ENCODE data around the gene SEC14L3.
A peak's percentile ranks its signal among the peaks of the same experiment; 100 is the strongest.

SEC14L3 gene

DNA sequence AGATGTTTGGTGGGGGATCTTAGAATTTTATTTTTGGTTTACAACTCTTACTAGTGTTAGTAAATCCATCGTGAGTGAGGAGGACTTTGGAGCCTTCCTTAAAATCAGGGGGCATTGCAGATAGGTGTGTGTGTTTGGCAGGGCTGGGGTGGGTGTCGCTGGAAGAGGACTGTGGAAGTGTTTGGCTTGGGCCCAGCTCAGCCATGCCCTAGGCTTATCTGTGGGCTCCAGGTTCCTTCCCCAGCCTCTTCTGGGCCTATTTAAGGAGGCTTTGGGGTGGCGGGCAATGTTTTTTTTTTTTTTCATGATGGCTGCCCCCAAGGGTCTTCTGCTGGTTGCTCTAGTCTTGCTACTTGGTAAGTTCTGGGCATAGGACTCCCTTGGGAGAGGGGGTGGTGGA lies 24.2 kb downstream of the SEC14L3 start:
- no peak for DNase-seq (ENCODE audit: low read depth)
- no peak overlapping the region for H3K4me3 ChIP-seq (ENCODE audit: low read depth, low read length)
- TF ChIP-seq, protein P1, sequence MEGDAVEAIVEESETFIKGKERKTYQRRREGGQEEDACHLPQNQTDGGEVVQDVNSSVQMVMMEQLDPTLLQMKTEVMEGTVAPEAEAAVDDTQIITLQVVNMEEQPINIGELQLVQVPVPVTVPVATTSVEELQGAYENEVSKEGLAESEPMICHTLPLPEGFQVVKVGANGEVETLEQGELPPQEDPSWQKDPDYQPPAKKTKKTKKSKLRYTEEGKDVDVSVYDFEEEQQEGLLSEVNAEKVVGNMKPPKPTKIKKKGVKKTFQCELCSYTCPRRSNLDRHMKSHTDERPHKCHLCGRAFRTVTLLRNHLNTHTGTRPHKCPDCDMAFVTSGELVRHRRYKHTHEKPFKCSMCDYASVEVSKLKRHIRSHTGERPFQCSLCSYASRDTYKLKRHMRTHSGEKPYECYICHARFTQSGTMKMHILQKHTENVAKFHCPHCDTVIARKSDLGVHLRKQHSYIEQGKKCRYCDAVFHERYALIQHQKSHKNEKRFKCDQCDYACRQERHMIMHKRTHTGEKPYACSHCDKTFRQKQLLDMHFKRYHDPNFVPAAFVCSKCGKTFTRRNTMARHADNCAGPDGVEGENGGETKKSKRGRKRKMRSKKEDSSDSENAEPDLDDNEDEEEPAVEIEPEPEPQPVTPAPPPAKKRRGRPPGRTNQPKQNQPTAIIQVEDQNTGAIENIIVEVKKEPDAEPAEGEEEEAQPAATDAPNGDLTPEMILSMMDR (IDR thresholded peaks at IDR 0.05; ENCODE audit: control insufficient read depth, extremely low read depth, insufficient read depth) = no peak

GRCh38 chr22:30445438-30446145 lies 26.2 kb downstream of the SEC14L3 start:
- TF ChIP-seq, protein P1 (IDR thresholded peaks at IDR 0.05; ENCODE audit: control insufficient read depth, extremely low read depth, insufficient read depth) = no peak
- DNase-seq (ENCODE audit: low read depth) = no peak
- H3K4me3 ChIP-seq (ENCODE audit: low read depth, low read length) = no peak overlapping the region

DNA sequence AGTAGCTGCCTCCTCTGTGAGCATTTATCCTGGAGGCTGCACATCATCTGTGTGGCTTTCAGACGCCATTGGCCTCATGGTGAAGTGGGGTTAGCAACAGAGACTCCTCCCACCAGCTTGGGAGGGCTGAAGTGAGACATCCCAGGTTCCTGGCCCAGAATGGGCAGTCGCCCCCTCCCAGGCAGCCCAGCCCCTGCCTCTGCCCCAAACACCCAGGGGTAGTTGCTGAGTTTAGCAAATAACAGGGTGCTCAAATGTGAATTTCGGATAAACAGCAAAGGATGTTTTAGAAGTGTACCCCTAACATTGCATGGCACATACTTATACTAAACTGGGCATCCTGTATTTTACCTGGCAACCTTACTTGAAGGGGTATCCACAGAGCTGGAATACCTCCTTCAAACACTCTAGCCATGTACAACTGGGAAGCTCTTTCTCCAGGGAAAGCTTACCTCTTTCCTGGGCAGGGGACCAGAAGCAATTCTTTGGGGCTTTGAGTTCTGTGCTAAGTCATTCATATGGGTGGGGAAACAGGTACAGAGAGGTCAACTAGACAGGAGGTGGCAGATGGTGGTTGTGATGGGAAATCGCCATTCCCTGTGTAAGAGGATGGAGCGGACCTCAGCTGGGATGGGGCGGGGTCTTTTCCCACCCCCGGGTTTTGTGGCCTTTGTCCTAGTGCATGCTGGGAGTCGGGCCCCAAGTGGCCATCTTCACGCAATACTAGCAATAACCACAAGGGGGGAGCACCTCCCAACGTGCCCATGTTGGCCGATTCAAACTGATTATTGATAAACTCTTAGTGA lies 27.0 kb downstream of the SEC14L3 start:
- TF ChIP-seq, protein P1 (IDR thresholded peaks at IDR 0.05; ENCODE audit: control insufficient read depth, extremely low read depth, insufficient read depth) = peak; percentile 78
- no peak for DNase-seq (ENCODE audit: low read depth)

GRCh38 chr22:30441088-30441487 lies 30.7 kb downstream of the SEC14L3 start:
- DNase-seq (ENCODE audit: low read depth) = no peak
- no peak overlapping the region for H3K4me3 ChIP-seq (ENCODE audit: low read depth, low read length)
- TF ChIP-seq, protein P1 (IDR thresholded peaks at IDR 0.05; ENCODE audit: control insufficient read depth, extremely low read depth, insufficient read depth) = no peak

More for the DNA sequence above, 27.0 kb downstream of the SEC14L3 start:
- no peak overlapping the region for H3K4me3 ChIP-seq (ENCODE audit: low read depth, low read length)

- TF ChIP-seq, protein P1 (IDR thresholded peaks at IDR 0.05; ENCODE audit: control insufficient read depth, extremely low read depth, insufficient read depth) = no peak
Measured at GRCh38 chr22:30439836-30440235, 32.0 kb downstream of the SEC14L3 start.

GRCh38 chr22:30439226-30439625 lies 32.6 kb downstream of the SEC14L3 start:
- H3K4me3 ChIP-seq (ENCODE audit: low read depth, low read length) = no peak overlapping the region
- TF ChIP-seq, protein P1 (IDR thresholded peaks at IDR 0.05; ENCODE audit: control insufficient read depth, extremely low read depth, insufficient read depth) = no peak
- no peak for DNase-seq (ENCODE audit: low read depth)

More at GRCh38 chr22:30439836-30440235, 32.0 kb downstream of the SEC14L3 start:
- DNase-seq (ENCODE audit: low read depth) = no peak
- no peak overlapping the region for H3K4me3 ChIP-seq (ENCODE audit: low read depth, low read length)

Measured in LNCaP clone FGC (cell line).